Fibroblast of the aortic adventitia (primary cell): ENCODE results near the gene CCR5AS.
A peak's percentile ranks its signal among the peaks of the same experiment; 100 is the strongest.
"Not testable (repeated sequence)": the region's sequence is repeated elsewhere in the genome, so short reads cannot be mapped to it uniquely, and the experiment has no call there.

ENCODE experiments used
- DNase-seq: peaks from one replicate; pipeline ENCODE4 v3.0.0-alpha.2; 2010; ENCODE audit warnings: low read depth
- H3K4me3 ChIP-seq: 2 replicates; pipeline ENCODE4 v1.5.1; 2011; ENCODE audit warnings: low read depth, mild to moderate bottlenecking, control low read depth, low read length, moderate library complexity
- CTCF ChIP-seq: IDR thresholded peaks from 2 replicates; pipeline ENCODE4 v1.5.1; 2011; ENCODE audit warnings: mild to moderate bottlenecking, low read length, control low read depth, inconsistent platforms; ENCODE audit not compliant: insufficient read depth

The CCR5AS gene

GRCh38 chr3:46411271-46411670, 4.4 kb upstream of the CCR5AS start:
- no peak for TF ChIP-seq CTCF

GRCh38 chr3:46410669-46411068, 3.8 kb upstream of the CCR5AS start:
- DNase-seq = peak; percentile 21
- no peak overlapping the region for H3K4me3 ChIP-seq
- no peak for TF ChIP-seq CTCF

More at GRCh38 chr3:46411271-46411670, 4.4 kb upstream of the CCR5AS start:
- H3K4me3 ChIP-seq = no peak overlapping the region
- no peak for DNase-seq

GRCh38 chr3:46409739-46410489, 3.0 kb upstream of the CCR5AS start:
- DNase-seq = no peak
- no peak overlapping the region for H3K4me3 ChIP-seq
- no peak for TF ChIP-seq CTCF

- TF ChIP-seq CTCF = no peak
- H3K4me3 ChIP-seq = no peak overlapping the region
- DNase-seq = no peak
Measured at GRCh38 chr3:46408853-46409252, 2.0 kb upstream of the CCR5AS start.

- H3K4me3 ChIP-seq = no peak overlapping the region
- no peak for DNase-seq
- no peak for TF ChIP-seq CTCF
Measured at GRCh38 chr3:46407970-46408369, 1.1 kb upstream of the CCR5AS start.

GRCh38 chr3:46406443-46406787, 451 bp downstream of the CCR5AS start:
- H3K4me3 ChIP-seq = no peak overlapping the region
- no peak for DNase-seq
- no peak for TF ChIP-seq CTCF

- TF ChIP-seq CTCF = no peak
- no peak overlapping the region for H3K4me3 ChIP-seq
- no peak for DNase-seq
Measured at GRCh38 chr3:46405301-46406019, 1.4 kb downstream of the CCR5AS start.

GRCh38 chr3:46402902-46403301, 4.0 kb downstream of the CCR5AS start:
- DNase-seq, H3K4me3 ChIP-seq: not testable (repeated sequence)
